DOHH2 (cell line): ENCODE data around the gene RIMBP2.

Experiments used
- H3F3A ChIP-seq: fragments of 200-600 bp; sonication (generic), shearing (Covaris generic); 2 replicates; pipeline ENCODE4 v1.6.0; 2016; ENCODE audit warnings: antibody characterized with exemption, mild to moderate bottlenecking; ENCODE audit not compliant: control insufficient read depth, insufficient read depth
- H3K27ac ChIP-seq: fragments of 200-600 bp; sonication (generic); 2 replicates; pipeline ENCODE4 v1.5.1; 2014; ENCODE audit warnings: low read depth, mild to moderate bottlenecking, low read length, moderate library complexity
- H3K27me3 ChIP-seq: fragments of 200-600 bp; sonication (generic); 2 replicates; pipeline ENCODE4 v1.6.1; 2014; ENCODE audit warnings: mild to moderate bottlenecking, low read length, mixed read lengths; ENCODE audit not compliant: control insufficient read depth
- H3K36me3 ChIP-seq: fragments of 200-600 bp; sonication (generic); 2 replicates; pipeline ENCODE4 v1.6.1; 2014; ENCODE audit warnings: mild to moderate bottlenecking, low read length, moderate library complexity, mixed read lengths; ENCODE audit not compliant: control insufficient read depth
- H3K4me1 ChIP-seq: fragments of 200-600 bp; sonication (generic); 2 replicates; pipeline ENCODE4 v1.6.1; 2014; ENCODE audit warnings: mild to moderate bottlenecking, low read length, mixed read lengths; ENCODE audit not compliant: control insufficient read depth
- H3K4me2 ChIP-seq: fragments of 200-600 bp; sonication (generic); 2 replicates; pipeline ENCODE4 v1.6.0; 2014; ENCODE audit warnings: mild to moderate bottlenecking, low read length, moderate library complexity
- H3K4me3 ChIP-seq: fragments of 200-600 bp; sonication (generic); 2 replicates; pipeline ENCODE4 v1.5.1; 2014; ENCODE audit warnings: mild to moderate bottlenecking, low read length, mixed read lengths
- H3K79me2 ChIP-seq: fragments of 200-600 bp; sonication (generic); 2 replicates; pipeline ENCODE4 v1.6.1; 2014; ENCODE audit warnings: mild to moderate bottlenecking, low read length, mixed read lengths; ENCODE audit not compliant: control insufficient read depth
- H3K9me2 ChIP-seq: fragments of 200-600 bp; sonication (generic); replicated peaks from 2 replicates; pipeline ENCODE4 v1.6.1; 2014; ENCODE audit warnings: mild to moderate bottlenecking, low read length, mixed read lengths; ENCODE audit not compliant: control insufficient read depth
- H3K9me3 ChIP-seq: fragments of 200-600 bp; sonication (generic); 2 replicates; pipeline ENCODE4 v1.6.1; 2014; ENCODE audit warnings: antibody characterized with exemption, low read length, mixed read lengths; ENCODE audit not compliant: control insufficient read depth, insufficient read depth
- H4K20me1 ChIP-seq: fragments of 200-600 bp; sonication (generic); 2 replicates; pipeline ENCODE4 v1.6.0; 2014; ENCODE audit warnings: low read depth, mild to moderate bottlenecking, antibody characterized with exemption, low read length, moderate library complexity; ENCODE audit not compliant: control insufficient read depth, insufficient read depth
- CTCF ChIP-seq: fragments of 200-600 bp; sonication (generic); IDR thresholded peaks from one replicate; pipeline ENCODE4 v1.5.1; 2014; ENCODE audit warnings: antibody characterized with exemption, mild to moderate bottlenecking, low read depth, low read length; ENCODE audit not compliant: poor library complexity, severe bottlenecking
- EZH2phosphoT487 ChIP-seq: fragments of 200-600 bp; sonication (generic); IDR thresholded peaks from 2 replicates; pipeline ENCODE4 v1.6.1; 2017; ENCODE audit warnings: borderline replicate concordance, mild to moderate bottlenecking, antibody characterized with exemption, low read length, moderate library complexity, mixed read lengths

Gene RIMBP2

GRCh38 chr12:130680451-130680990 is 35.6 kb downstream of the RIMBP2 start:
- Histone ChIP-seq H3K4me3 (no peak overlapping the region), H3K36me3 (no peaks in the 10 kb centered on the region), H3K9me3 (no peaks in the 10 kb centered on the region), H4K20me1 (no peaks in the 10 kb centered on the region), H3K79me2 (no peaks in the 10 kb centered on the region), H3K27ac (no peak overlapping the region), H3F3A (no peaks in the 10 kb centered on the region), H3K4me1 (no peaks in the 10 kb centered on the region), H3K27me3 (no peaks in the 10 kb centered on the region), H3K4me2 (no peak overlapping the region), H3K9me2 (no peaks in the 10 kb centered on the region)
- no peak for TF ChIP-seq EZH2phosphoT487
- no peak for TF ChIP-seq CTCF

- no peak overlapping the region for H3K4me2 ChIP-seq
- no peaks in the 10 kb centered on the region for H3K9me3 ChIP-seq
- no peak overlapping the region for H3K4me3 ChIP-seq
- no peaks in the 10 kb centered on the region for H3K4me1 ChIP-seq
- no peaks in the 10 kb centered on the region for H3K79me2 ChIP-seq
- TF ChIP-seq EZH2phosphoT487 (no peak), CTCF (no peak)
- H4K20me1 ChIP-seq = no peaks in the 10 kb centered on the region
- no peaks in the 10 kb centered on the region for H3F3A ChIP-seq
- H3K9me2 ChIP-seq = no peaks in the 10 kb centered on the region
- H3K27ac ChIP-seq = no peak overlapping the region
- no peaks in the 10 kb centered on the region for H3K36me3 ChIP-seq
- no peaks in the 10 kb centered on the region for H3K27me3 ChIP-seq
Observed at GRCh38 chr12:130677957-130678558, 38.0 kb downstream of the RIMBP2 start.

GRCh38 chr12:130675791-130676190 is 40.3 kb downstream of the RIMBP2 start:
- H3K79me2 ChIP-seq = no peaks in the 10 kb centered on the region
- H3K36me3 ChIP-seq = no peaks in the 10 kb centered on the region
- H3K4me1 ChIP-seq = no peaks in the 10 kb centered on the region
- no peaks in the 10 kb centered on the region for H3K9me3 ChIP-seq
- no peaks in the 10 kb centered on the region for H4K20me1 ChIP-seq
- no peak overlapping the region for H3K4me3 ChIP-seq
- no peaks in the 10 kb centered on the region for H3K27me3 ChIP-seq
- no peaks in the 10 kb centered on the region for H3K9me2 ChIP-seq
- no peak overlapping the region for H3K27ac ChIP-seq
- H3F3A ChIP-seq = no peaks in the 10 kb centered on the region
- no peak overlapping the region for H3K4me2 ChIP-seq
- no peak for TF ChIP-seq CTCF
- TF ChIP-seq EZH2phosphoT487 = no peak
